ENCODE data around the gene BSPRY.

- TF ChIP-seq GATA3 (IDR thresholded peaks at IDR 0.05; ENCODE audit: low read depth, low read length) (no peak), GATA2 (IDR thresholded peaks at IDR 0.05; ENCODE audit: low read depth, low read length) (no peak)
These were observed 40.0 kb upstream of the BSPRY start for GRCh38 chr9:113309204-113309813.
